ENCODE results near the gene TWSG1.

Gene TWSG1

DNA sequence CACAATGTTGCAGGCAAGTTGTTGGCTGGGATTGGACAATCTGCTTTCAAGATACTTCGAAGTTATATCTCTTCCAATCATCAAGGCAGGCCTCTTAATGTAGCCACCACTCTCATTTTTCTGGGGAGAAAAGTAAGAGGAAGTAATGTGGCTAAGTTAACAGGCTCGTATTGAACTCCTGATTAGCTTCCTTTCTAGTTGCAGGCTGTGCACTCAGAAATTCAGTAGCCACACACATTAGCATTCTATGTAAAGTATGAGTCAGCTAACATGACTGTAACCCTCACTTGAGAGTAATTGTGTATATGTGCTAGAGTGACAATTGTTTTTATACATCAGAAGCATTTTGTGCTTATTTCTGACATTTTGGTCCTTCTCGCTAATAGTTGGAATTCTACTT lies 3.3 kb downstream of the TWSG1 start:
- Histone ChIP-seq H3K27ac (no peak overlapping the region), H2AFZ (no peak overlapping the region), H3K4me2 (ENCODE audit: low read length) (no peak overlapping the region), H3K36me3 (ENCODE audit: control insufficient read depth, insufficient read depth, low read length) (no peaks in the 10 kb centered on the region), H3K79me2 (no peaks in the 10 kb centered on the region), H3K4me1 (peaks cover 7% of the 10 kb centered on the region), H3K9ac (no peak overlapping the region), H3K4me3 (ENCODE audit: low read depth, low read length) (no peak overlapping the region), H3K27me3 (ENCODE audit: control insufficient read depth, insufficient read depth, low read length) (no peaks in the 10 kb centered on the region), H3K9me3 (ENCODE audit: control insufficient read depth, low read length) (no peaks in the 10 kb centered on the region)
- TF ChIP-seq, protein P1, sequence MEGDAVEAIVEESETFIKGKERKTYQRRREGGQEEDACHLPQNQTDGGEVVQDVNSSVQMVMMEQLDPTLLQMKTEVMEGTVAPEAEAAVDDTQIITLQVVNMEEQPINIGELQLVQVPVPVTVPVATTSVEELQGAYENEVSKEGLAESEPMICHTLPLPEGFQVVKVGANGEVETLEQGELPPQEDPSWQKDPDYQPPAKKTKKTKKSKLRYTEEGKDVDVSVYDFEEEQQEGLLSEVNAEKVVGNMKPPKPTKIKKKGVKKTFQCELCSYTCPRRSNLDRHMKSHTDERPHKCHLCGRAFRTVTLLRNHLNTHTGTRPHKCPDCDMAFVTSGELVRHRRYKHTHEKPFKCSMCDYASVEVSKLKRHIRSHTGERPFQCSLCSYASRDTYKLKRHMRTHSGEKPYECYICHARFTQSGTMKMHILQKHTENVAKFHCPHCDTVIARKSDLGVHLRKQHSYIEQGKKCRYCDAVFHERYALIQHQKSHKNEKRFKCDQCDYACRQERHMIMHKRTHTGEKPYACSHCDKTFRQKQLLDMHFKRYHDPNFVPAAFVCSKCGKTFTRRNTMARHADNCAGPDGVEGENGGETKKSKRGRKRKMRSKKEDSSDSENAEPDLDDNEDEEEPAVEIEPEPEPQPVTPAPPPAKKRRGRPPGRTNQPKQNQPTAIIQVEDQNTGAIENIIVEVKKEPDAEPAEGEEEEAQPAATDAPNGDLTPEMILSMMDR (IDR thresholded peaks at IDR 0.05): no peak

DNA sequence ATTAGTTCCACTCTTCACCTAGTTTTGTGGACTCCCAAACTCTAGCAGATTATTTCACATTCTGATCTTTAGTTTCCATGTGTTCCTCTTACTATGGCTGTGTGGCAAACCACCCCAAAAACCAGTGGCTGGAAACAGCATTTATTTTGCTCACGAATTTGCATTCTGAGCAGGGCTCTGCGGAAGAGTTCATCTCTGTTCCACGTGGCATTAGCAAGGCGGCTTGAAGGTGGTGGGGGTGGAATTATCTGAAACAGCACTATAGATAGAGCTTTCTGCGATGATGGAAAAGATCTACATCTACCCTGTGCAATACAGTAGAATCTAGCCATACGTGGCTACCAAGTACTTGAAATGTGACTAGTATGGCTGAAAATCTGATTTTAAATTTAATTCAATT lies 5.9 kb downstream of the TWSG1 start:
- TF ChIP-seq, protein P1 (IDR thresholded peaks at IDR 0.05): no peak
- Histone ChIP-seq H3K36me3 (ENCODE audit: control insufficient read depth, insufficient read depth, low read length) (no peaks in the 10 kb centered on the region), H3K79me2 (peaks cover 8% of the 10 kb centered on the region), H2AFZ (no peak overlapping the region), H3K4me3 (ENCODE audit: low read depth, low read length) (no peak overlapping the region), H3K27me3 (ENCODE audit: control insufficient read depth, insufficient read depth, low read length) (no peaks in the 10 kb centered on the region), H3K4me2 (ENCODE audit: low read length) (no peak overlapping the region), H3K4me1 (peaks cover 3% of the 10 kb centered on the region), H3K9ac (no peak overlapping the region), H3K9me3 (ENCODE audit: control insufficient read depth, low read length) (no peaks in the 10 kb centered on the region), H3K27ac (no peak overlapping the region)

DNA sequence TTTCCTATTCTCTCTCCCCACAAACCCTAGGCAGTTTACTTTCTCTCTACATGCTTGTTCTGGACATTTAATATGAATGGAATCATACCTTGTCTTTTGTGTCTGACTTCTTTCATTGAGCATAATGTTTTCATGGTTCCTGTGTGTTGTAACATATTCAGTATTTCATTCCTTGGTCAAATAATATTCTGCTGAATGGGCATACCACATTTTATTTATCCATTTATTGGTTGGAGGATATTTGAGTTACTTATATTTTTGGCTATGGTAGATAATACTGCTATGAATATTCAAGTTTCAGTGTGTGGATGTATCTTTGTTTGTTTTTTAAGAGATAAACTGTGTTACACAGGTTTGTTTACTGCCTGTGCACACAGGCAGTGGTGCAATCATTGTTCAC lies 9.0 kb downstream of the TWSG1 start:
- Histone ChIP-seq H3K27me3 (ENCODE audit: control insufficient read depth, insufficient read depth, low read length) (no peaks in the 10 kb centered on the region), H3K79me2 (peaks cover 8% of the 10 kb centered on the region), H3K4me2 (ENCODE audit: low read length) (no peak overlapping the region), H3K4me3 (ENCODE audit: low read depth, low read length) (no peak overlapping the region), H3K4me1 (no peaks in the 10 kb centered on the region), H3K9ac (no peak overlapping the region), H3K9me3 (ENCODE audit: control insufficient read depth, low read length) (no peaks in the 10 kb centered on the region), H3K36me3 (ENCODE audit: control insufficient read depth, insufficient read depth, low read length) (no peaks in the 10 kb centered on the region), H2AFZ (no peak overlapping the region), H3K27ac (no peak overlapping the region)
- TF ChIP-seq, protein P1 (IDR thresholded peaks at IDR 0.05): no peak

DNA sequence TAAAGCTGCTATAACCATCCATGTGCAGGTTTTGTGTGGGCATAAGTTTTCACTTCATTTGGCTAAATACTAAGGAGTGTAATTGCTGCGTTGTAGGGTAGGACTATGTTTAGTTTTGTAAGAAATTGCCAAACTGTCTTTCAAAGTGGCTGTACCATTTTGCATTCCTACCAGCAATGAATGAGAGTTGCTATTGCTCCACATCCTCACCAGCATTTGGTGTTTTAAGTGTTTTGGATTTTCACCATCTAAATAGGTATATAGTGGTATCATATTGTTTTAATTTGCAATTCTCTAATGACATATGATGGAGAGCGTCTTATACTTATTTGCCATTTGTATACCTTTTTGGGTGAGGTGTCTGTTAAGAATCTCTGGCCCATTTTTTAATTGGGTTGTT lies 12.2 kb downstream of the TWSG1 start:
- Histone ChIP-seq H3K9ac (no peak overlapping the region), H3K36me3 (ENCODE audit: control insufficient read depth, insufficient read depth, low read length) (no peaks in the 10 kb centered on the region), H3K4me3 (ENCODE audit: low read depth, low read length) (no peak overlapping the region), H2AFZ (no peak overlapping the region), H3K27me3 (ENCODE audit: control insufficient read depth, insufficient read depth, low read length) (no peaks in the 10 kb centered on the region), H3K27ac (no peak overlapping the region), H3K4me1 (no peaks in the 10 kb centered on the region), H3K4me2 (ENCODE audit: low read length) (no peak overlapping the region), H3K79me2 (peaks cover 14% of the 10 kb centered on the region), H3K9me3 (ENCODE audit: control insufficient read depth, low read length) (no peaks in the 10 kb centered on the region)
- TF ChIP-seq, protein P1 (IDR thresholded peaks at IDR 0.05): no peak

DNA sequence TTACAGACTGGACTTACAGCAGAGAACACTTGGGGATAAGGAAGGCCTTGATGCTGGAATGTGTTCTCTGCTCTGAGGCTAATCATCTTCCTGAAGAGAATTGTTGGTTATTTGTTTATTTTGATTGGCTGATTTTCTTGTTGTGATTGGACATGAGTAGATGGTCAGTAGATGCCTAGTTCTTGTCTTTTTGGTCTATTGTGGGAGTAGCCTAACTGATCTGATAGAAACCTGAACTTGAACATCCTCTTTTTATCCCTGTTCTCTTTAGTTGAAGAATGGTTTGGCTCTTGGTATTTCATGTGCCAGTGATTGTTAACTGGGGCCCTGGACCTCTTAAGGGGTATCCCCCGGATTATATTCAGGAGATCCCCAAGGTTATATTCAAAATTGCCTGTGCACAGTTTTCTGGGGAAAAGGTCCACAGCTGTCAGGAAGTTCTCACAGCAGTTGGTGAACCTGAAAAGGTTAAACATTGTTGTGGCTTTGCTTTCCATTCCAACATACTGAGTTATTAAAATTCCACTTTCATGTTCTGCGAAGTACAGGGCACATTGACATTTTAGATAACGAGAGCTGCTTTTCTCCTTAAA lies 13.6 kb downstream of the TWSG1 start:
- Histone ChIP-seq H3K79me2 (peaks cover 21% of the 10 kb centered on the region), H3K4me1 (no peaks in the 10 kb centered on the region), H3K9ac (no peak overlapping the region), H3K9me3 (ENCODE audit: control insufficient read depth, low read length) (no peaks in the 10 kb centered on the region), H3K27me3 (ENCODE audit: control insufficient read depth, insufficient read depth, low read length) (no peaks in the 10 kb centered on the region), H3K4me3 (ENCODE audit: low read depth, low read length) (no peak overlapping the region), H3K4me2 (ENCODE audit: low read length) (no peak overlapping the region), H2AFZ (no peak overlapping the region), H3K36me3 (ENCODE audit: control insufficient read depth, insufficient read depth, low read length) (no peaks in the 10 kb centered on the region), H3K27ac (no peak overlapping the region)
- TF ChIP-seq, protein P1 (IDR thresholded peaks at IDR 0.05): no peak
